ENCODE results near the gene BAHCC1.

DNA sequence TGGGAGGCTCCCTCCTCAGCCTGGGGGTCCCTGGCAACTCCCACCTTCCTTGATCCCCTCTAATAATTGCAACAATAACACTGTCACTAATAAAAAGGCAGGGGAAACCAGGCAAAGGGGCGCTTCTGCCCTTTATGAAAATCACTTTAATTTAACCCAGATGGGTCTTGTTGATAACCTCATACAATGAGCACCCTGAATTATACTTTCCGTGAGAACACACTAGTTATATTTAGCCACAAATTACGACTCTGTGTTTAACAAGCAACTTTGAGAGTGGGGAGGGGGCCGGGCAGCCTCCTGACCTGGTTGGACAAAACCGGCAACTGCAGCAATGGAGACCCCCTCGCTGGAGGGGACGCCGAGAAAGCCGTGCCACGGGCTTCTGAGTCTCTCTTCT lies 5.7 kb upstream of the BAHCC1 start:
- TF ChIP-seq, protein P1, sequence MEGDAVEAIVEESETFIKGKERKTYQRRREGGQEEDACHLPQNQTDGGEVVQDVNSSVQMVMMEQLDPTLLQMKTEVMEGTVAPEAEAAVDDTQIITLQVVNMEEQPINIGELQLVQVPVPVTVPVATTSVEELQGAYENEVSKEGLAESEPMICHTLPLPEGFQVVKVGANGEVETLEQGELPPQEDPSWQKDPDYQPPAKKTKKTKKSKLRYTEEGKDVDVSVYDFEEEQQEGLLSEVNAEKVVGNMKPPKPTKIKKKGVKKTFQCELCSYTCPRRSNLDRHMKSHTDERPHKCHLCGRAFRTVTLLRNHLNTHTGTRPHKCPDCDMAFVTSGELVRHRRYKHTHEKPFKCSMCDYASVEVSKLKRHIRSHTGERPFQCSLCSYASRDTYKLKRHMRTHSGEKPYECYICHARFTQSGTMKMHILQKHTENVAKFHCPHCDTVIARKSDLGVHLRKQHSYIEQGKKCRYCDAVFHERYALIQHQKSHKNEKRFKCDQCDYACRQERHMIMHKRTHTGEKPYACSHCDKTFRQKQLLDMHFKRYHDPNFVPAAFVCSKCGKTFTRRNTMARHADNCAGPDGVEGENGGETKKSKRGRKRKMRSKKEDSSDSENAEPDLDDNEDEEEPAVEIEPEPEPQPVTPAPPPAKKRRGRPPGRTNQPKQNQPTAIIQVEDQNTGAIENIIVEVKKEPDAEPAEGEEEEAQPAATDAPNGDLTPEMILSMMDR (IDR thresholded peaks at IDR 0.05): no peak
- TF ChIP-seq EZH2 (IDR thresholded peaks at IDR 0.05): no peak
- no peak for TF ChIP-seq EZH2phosphoT487 (IDR thresholded peaks at IDR 0.05)

Measured in neural progenitor cell (in vitro differentiated cells).